ENCODE results near the gene WNT3A.

DNA sequence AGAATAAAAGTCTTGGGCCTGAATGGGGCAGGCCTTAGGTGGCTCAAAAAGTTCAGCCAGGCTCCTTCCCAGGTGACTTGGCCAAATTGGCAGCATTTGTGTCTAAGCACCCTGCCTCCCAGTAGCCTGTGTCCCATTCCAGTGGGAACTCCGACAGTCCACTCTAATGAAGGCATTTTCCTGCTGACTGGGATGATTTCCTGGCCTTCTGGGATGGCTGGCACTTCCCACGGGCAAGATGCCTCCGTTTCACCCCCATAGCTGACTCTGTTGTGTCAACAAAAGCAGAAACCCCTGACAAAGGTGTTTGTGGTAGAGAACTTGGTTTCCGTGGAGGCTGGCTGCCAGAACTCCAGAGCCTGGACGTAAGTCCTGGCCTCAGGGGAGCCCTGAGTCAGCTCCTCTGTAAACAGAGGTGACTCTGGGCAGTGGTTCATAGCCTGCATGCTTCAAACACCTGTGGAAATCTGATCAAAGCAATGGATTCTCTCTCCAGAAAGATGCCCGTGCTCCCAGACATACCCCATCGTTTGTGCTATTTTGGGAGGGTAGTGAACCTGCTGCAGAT is 36.6 kb downstream of the WNT3A start:
- TF ChIP-seq, protein P1, sequence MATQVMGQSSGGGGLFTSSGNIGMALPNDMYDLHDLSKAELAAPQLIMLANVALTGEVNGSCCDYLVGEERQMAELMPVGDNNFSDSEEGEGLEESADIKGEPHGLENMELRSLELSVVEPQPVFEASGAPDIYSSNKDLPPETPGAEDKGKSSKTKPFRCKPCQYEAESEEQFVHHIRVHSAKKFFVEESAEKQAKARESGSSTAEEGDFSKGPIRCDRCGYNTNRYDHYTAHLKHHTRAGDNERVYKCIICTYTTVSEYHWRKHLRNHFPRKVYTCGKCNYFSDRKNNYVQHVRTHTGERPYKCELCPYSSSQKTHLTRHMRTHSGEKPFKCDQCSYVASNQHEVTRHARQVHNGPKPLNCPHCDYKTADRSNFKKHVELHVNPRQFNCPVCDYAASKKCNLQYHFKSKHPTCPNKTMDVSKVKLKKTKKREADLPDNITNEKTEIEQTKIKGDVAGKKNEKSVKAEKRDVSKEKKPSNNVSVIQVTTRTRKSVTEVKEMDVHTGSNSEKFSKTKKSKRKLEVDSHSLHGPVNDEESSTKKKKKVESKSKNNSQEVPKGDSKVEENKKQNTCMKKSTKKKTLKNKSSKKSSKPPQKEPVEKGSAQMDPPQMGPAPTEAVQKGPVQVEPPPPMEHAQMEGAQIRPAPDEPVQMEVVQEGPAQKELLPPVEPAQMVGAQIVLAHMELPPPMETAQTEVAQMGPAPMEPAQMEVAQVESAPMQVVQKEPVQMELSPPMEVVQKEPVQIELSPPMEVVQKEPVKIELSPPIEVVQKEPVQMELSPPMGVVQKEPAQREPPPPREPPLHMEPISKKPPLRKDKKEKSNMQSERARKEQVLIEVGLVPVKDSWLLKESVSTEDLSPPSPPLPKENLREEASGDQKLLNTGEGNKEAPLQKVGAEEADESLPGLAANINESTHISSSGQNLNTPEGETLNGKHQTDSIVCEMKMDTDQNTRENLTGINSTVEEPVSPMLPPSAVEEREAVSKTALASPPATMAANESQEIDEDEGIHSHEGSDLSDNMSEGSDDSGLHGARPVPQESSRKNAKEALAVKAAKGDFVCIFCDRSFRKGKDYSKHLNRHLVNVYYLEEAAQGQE (IDR thresholded peaks at IDR 0.05; ENCODE audit: low read depth, low read length), result no peak
- TF ChIP-seq CHD2 (IDR thresholded peaks at IDR 0.05; ENCODE audit: low read length, partially characterized antibody) (no peak), EZH2phosphoT487 (IDR thresholded peaks at IDR 0.05; ENCODE audit: borderline replicate concordance, low read depth) (no peak), NFIC (IDR thresholded peaks at IDR 0.05; ENCODE audit: borderline replicate concordance) (no peak), YY1 (IDR thresholded peaks at IDR 0.05; ENCODE audit: low read depth) (no peak), NRF1 (IDR thresholded peaks at IDR 0.05; ENCODE audit: low read depth, low read length) (no peak), RAD21 (IDR thresholded peaks at IDR 0.05; ENCODE audit: low read length) (no peak), FOSL2 (IDR thresholded peaks at IDR 0.05; ENCODE audit: borderline replicate concordance, low read depth) (no peak), POLR2AphosphoS5 (IDR thresholded peaks at IDR 0.05; ENCODE audit: low read depth, low read length) (no peak), EP300 (IDR thresholded peaks at IDR 0.05; ENCODE audit: borderline replicate concordance in 1 of 2, low read depth in 1 of 2, low read length in 1 of 2) (no peak)
- TF ChIP-seq, protein P2, sequence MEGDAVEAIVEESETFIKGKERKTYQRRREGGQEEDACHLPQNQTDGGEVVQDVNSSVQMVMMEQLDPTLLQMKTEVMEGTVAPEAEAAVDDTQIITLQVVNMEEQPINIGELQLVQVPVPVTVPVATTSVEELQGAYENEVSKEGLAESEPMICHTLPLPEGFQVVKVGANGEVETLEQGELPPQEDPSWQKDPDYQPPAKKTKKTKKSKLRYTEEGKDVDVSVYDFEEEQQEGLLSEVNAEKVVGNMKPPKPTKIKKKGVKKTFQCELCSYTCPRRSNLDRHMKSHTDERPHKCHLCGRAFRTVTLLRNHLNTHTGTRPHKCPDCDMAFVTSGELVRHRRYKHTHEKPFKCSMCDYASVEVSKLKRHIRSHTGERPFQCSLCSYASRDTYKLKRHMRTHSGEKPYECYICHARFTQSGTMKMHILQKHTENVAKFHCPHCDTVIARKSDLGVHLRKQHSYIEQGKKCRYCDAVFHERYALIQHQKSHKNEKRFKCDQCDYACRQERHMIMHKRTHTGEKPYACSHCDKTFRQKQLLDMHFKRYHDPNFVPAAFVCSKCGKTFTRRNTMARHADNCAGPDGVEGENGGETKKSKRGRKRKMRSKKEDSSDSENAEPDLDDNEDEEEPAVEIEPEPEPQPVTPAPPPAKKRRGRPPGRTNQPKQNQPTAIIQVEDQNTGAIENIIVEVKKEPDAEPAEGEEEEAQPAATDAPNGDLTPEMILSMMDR (IDR thresholded peaks at IDR 0.05), result no peak

All from SK-N-SH (cell line).